ENCODE results near the gene FBXW9. TPM values are rescaled to one million over a fixed set of nuclear protein-coding genes. Genes with fewer than 3 reads are reported as not detected.
"Not testable (repeated sequence)": the region's sequence is repeated elsewhere in the genome, so short reads cannot be mapped to it uniquely, and the experiment has no call there.

Gene FBXW9
- total RNA-seq, 1 experiment from 2014 or later: 14.0 TPM

DNA sequence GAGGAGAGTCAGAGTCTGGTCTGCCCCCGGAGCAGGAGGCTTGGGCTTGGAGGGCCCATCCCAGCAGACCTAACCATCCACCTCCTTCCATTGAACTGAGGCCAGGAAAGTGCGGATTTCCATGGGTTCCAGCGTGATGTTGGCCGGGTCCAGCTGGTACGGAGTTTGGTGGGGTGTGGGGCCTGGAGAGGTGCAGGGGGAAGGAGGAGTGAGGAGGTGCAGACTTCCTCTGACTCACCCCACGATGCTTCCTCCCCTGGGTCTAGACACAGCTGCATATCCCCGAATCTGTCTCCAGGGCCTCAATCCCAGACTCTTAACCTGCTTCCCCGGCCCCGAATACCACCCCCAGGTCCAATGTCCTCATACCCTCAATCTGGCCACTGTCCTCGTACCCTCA, 49.9 kb downstream of the FBXW9 start:
- no TSS peak for BruUV-seq (replicated peaks)
- Histone ChIP-seq H3K4me1 (ENCODE audit: control insufficient read depth in 1 of 2, insufficient read depth in 2 of 2, low read length in 2 of 2) (no peaks in the 10 kb centered on the region), H4K20me1 (ENCODE audit: insufficient read depth) (no peaks in the 10 kb centered on the region), H3K4me2 (ENCODE audit: low read length) (no peak overlapping the region), H3K27me3 (ENCODE audit: insufficient read depth, low read length) (no peaks in the 10 kb centered on the region), H3K36me3 (ENCODE audit: control insufficient read depth in 1 of 2, insufficient read depth in 2 of 2, low read length in 2 of 2) (no peaks in the 10 kb centered on the region), H3K9me3 (ENCODE audit: control insufficient read depth in 1 of 2, insufficient read depth in 1 of 2, low read depth in 1 of 2, low read length in 2 of 2) (no peaks in the 10 kb centered on the region; a peak in 1 of 4 replicates), H3K4me3 (replicated peaks in 1 of 2; ENCODE audit: low read depth in 1 of 2, low read length in 2 of 2) (no peak overlapping the region), H3K27ac (ENCODE audit: low read depth, low read length) (no peak overlapping the region), H2AFZ (ENCODE audit: low read depth, low read length, poor library complexity, severe bottlenecking) (no peak overlapping the region), H3K9me2 (ENCODE audit: insufficient read depth) (no peaks in the 10 kb centered on the region), H3K9ac (ENCODE audit: low read length) (no peak overlapping the region), H3K79me2 (ENCODE audit: insufficient read depth, low read length) (no peaks in the 10 kb centered on the region)
- ATAC-seq (no peak), DNase-seq (ENCODE audit: low read depth, low spot score) (no peak)
- ChIA-PET CTCF (no interaction called here), POLR2A (no interaction called here), RAD21 (ENCODE audit: low non-redundant PET in 1 of 2, low total read pairs in 2 of 2, uncharacterized antibody in 2 of 2, unreplicated experiment in 2 of 2) (no interaction called here)
- TF ChIP-seq EZH2phosphoT487 (IDR thresholded peaks at IDR 0.05; ENCODE audit: borderline replicate concordance) (no peak), ZFX (IDR thresholded peaks at IDR 0.05) (no peak), SIN3A (IDR thresholded peaks at IDR 0.05; ENCODE audit: low read depth) (no peak), JUND (IDR thresholded peaks at IDR 0.05) (no peak), SP1 (IDR thresholded peaks at IDR 0.05; ENCODE audit: low read depth) (no peak), ZNF274 (IDR thresholded peaks at IDR 0.05; ENCODE audit: low read depth, low read length) (no peak), YY1 (IDR thresholded peaks at IDR 0.05; ENCODE audit: extremely low read depth, insufficient replicate concordance, low read depth, low read length) (no peak), ELF1 (IDR thresholded peaks at IDR 0.05; ENCODE audit: borderline replicate concordance, low read depth) (no peak)
- TF ChIP-seq, protein P1, sequence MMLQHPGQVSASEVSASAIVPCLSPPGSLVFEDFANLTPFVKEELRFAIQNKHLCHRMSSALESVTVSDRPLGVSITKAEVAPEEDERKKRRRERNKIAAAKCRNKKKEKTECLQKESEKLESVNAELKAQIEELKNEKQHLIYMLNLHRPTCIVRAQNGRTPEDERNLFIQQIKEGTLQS (IDR thresholded peaks at IDR 0.05): no peak
- TF ChIP-seq, protein P2, sequence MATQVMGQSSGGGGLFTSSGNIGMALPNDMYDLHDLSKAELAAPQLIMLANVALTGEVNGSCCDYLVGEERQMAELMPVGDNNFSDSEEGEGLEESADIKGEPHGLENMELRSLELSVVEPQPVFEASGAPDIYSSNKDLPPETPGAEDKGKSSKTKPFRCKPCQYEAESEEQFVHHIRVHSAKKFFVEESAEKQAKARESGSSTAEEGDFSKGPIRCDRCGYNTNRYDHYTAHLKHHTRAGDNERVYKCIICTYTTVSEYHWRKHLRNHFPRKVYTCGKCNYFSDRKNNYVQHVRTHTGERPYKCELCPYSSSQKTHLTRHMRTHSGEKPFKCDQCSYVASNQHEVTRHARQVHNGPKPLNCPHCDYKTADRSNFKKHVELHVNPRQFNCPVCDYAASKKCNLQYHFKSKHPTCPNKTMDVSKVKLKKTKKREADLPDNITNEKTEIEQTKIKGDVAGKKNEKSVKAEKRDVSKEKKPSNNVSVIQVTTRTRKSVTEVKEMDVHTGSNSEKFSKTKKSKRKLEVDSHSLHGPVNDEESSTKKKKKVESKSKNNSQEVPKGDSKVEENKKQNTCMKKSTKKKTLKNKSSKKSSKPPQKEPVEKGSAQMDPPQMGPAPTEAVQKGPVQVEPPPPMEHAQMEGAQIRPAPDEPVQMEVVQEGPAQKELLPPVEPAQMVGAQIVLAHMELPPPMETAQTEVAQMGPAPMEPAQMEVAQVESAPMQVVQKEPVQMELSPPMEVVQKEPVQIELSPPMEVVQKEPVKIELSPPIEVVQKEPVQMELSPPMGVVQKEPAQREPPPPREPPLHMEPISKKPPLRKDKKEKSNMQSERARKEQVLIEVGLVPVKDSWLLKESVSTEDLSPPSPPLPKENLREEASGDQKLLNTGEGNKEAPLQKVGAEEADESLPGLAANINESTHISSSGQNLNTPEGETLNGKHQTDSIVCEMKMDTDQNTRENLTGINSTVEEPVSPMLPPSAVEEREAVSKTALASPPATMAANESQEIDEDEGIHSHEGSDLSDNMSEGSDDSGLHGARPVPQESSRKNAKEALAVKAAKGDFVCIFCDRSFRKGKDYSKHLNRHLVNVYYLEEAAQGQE (IDR thresholded peaks at IDR 0.05; ENCODE audit: low read depth): no peak
- TF ChIP-seq, protein P3, sequence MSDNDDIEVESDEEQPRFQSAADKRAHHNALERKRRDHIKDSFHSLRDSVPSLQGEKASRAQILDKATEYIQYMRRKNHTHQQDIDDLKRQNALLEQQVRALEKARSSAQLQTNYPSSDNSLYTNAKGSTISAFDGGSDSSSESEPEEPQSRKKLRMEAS (IDR thresholded peaks at IDR 0.05): no peak
- intact Hi-C loops (cut with micrococcal nuclease): no loop called here

DNA sequence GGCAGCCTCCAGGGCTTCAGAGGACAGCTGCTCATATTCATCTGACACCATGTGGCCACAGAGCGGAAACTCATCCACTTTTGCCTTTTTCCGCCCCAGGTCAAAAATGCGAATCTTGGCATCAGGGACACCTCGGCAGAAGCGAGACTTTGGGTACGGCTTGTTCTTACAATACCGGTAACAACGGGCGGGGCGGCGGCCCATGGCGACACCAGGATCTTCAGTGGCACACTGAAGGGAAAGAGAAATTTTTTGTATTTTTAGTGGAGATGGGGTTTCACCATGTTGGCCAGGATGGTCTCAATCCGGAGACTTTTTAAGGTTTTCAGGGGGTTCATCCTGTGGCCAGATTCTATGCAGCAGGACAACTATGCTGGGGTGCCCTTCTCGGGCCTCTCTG, 52.7 kb downstream of the FBXW9 start:
- H3K4me3 ChIP-seq (replicated peaks in 1 of 2; ENCODE audit: low read depth in 1 of 2, low read length in 2 of 2); H3K9ac ChIP-seq (ENCODE audit: low read length); H3K79me2 ChIP-seq (ENCODE audit: insufficient read depth, low read length); CTCF ChIA-PET; DNase-seq (ENCODE audit: low read depth, low spot score); intact Hi-C loops (cut with micrococcal nuclease); H3K36me3 ChIP-seq (ENCODE audit: control insufficient read depth in 1 of 2, insufficient read depth in 2 of 2, low read length in 2 of 2); POLR2A ChIA-PET; RAD21 ChIA-PET (ENCODE audit: low non-redundant PET in 1 of 2, low total read pairs in 2 of 2, uncharacterized antibody in 2 of 2, unreplicated experiment in 2 of 2); H4K20me1 ChIP-seq (ENCODE audit: insufficient read depth); BruUV-seq (replicated peaks); H3K9me2 ChIP-seq (ENCODE audit: insufficient read depth); H3K27me3 ChIP-seq (ENCODE audit: insufficient read depth, low read length); H3K4me1 ChIP-seq (ENCODE audit: control insufficient read depth in 1 of 2, insufficient read depth in 2 of 2, low read length in 2 of 2); H3K27ac ChIP-seq (ENCODE audit: low read depth, low read length); ATAC-seq; H3K4me2 ChIP-seq (ENCODE audit: low read length); H2AFZ ChIP-seq (ENCODE audit: low read depth, low read length, poor library complexity, severe bottlenecking); H3K9me3 ChIP-seq (ENCODE audit: control insufficient read depth in 1 of 2, insufficient read depth in 1 of 2, low read depth in 1 of 2, low read length in 2 of 2): not testable (repeated sequence)
